Measurements from ENCODE around the gene PITPNC1.
A peak's percentile ranks its signal among the peaks of the same experiment; 100 is the strongest.

The PITPNC1 gene

DNA sequence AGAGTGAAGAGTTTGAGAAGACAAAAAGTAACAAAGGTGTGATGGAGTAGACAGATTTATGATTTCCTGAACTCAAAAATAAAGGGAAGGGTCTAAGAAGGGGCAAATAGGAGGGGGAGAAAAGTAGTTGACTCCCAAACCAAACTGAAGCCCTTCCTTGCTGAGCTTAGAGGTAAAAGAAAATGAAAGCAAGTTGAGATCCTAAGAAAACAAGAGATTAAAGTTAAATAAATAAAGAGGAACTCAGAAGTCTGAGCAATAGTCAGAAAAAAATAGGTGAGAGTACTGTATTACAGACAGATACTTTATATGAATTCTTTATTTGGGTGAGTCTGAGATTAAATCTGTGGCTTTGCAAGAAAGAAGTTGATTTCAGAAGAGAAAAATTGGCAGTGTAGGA lies 7.4 kb upstream of the PITPNC1 start:
- peaks cover 19% of the 10 kb centered on the region for H3K79me2 ChIP-seq (ENCODE audit: control insufficient read depth, insufficient read depth, low read length, unreplicated experiment)
- no peak overlapping the region for H3K27ac ChIP-seq (ENCODE audit: low read depth, low read length)
- peak overlapping the region; percentile 55 for H2AFZ ChIP-seq (ENCODE audit: low read length, unreplicated experiment)

GRCh38 chr17:67372751-67373150 lies 4.3 kb upstream of the PITPNC1 start:
- Histone ChIP-seq H3K79me2 (ENCODE audit: control insufficient read depth, insufficient read depth, low read length, unreplicated experiment) (no peaks in the 10 kb centered on the region), H3K36me3 (ENCODE audit: insufficient read depth, low read length) (no peaks in the 10 kb centered on the region), H3K4me3 (ENCODE audit: low read depth, low read length) (no peak overlapping the region), H3K4me1 (ENCODE audit: control insufficient read depth, insufficient read depth, low read length, unreplicated experiment) (peaks cover 8% of the 10 kb centered on the region), H3K27ac (ENCODE audit: low read depth, low read length) (peak overlapping the region; percentile 9; the same call in 1 of the 2 replicates), H3K27me3 (ENCODE audit: insufficient read depth, low read length) (no peaks in the 10 kb centered on the region), H2AFZ (ENCODE audit: low read length, unreplicated experiment) (no peak overlapping the region)

More for the DNA sequence above, 7.4 kb upstream of the PITPNC1 start:
- H3K4me3 ChIP-seq (ENCODE audit: low read depth, low read length): no peak overlapping the region
- H3K36me3 ChIP-seq (ENCODE audit: insufficient read depth, low read length): 0 out of 2 replicates have a peak, but pooled peaks cover under 1% of the 10 kb centered on the region
- H3K27me3 ChIP-seq (ENCODE audit: insufficient read depth, low read length): no peaks in the 10 kb centered on the region
- H3K4me1 ChIP-seq (ENCODE audit: control insufficient read depth, insufficient read depth, low read length, unreplicated experiment): peaks cover 6% of the 10 kb centered on the region

DNA sequence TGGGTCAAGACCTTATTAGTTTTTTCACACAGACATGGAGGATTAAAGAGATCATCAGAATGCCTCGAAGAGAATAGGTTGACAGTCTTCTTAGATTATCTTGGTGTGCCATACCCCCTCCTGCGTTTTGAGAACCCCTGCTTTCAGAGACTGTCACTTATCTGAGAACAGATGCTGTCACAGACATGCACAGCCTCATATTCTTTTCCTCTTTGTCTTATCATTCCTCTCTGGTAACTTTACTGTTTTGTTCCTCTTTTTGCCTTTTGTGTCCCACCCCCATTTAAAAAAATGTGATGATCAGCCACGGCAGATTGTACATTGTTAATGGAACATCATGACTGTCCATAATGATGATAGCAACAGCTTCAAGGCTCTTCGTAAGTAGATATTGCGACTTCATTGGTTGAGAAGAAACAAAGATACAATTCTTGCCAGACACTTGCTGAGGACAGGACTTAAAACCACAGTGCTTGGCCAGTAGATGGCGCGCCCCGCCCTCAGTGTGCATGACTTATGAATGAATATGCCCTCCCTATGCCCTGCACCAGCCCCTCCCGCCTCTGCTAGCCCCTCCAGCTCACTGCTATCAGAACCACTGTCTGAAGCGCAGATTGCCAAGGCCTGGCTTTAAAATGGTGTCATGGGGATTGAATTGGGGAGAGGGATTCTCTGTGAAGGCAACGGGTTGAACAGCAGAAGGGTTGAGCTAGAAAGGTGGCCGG lies 2.6 kb upstream of the PITPNC1 start:
- Histone ChIP-seq H3K79me2 (ENCODE audit: control insufficient read depth, insufficient read depth, low read length, unreplicated experiment) (no peaks in the 10 kb centered on the region), H3K4me3 (ENCODE audit: low read depth, low read length) (no peak overlapping the region), H3K4me1 (ENCODE audit: control insufficient read depth, insufficient read depth, low read length, unreplicated experiment) (peaks cover 8% of the 10 kb centered on the region), H3K27ac (ENCODE audit: low read depth, low read length) (no peak overlapping the region), H3K36me3 (ENCODE audit: insufficient read depth, low read length) (no peaks in the 10 kb centered on the region), H2AFZ (ENCODE audit: low read length, unreplicated experiment) (peak overlapping the region; percentile 8), H3K27me3 (ENCODE audit: insufficient read depth, low read length) (no peaks in the 10 kb centered on the region)

DNA sequence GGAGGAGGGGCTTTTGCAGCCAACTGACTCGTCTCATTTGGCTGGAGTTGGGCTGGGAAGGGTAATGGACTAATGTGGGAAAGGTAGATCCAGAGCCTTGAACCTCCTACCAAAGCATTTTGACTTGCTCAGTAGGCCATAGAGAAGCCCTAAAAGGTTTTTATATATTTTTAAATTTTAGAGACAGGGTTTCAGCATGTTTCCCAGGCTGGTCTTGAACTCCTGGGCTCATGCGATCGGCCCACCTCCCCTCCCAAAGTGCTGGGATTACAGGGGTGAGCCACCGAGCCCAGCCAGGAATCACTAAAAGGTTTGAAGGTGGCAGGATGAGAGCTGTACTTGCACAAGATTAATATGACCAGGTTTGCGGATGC lies 2.0 kb upstream of the PITPNC1 start:
- H2AFZ ChIP-seq (ENCODE audit: low read length, unreplicated experiment): no peak overlapping the region
- H3K4me1 ChIP-seq (ENCODE audit: control insufficient read depth, insufficient read depth, low read length, unreplicated experiment): peaks cover 8% of the 10 kb centered on the region
- no peaks in the 10 kb centered on the region for H3K36me3 ChIP-seq (ENCODE audit: insufficient read depth, low read length)
- H3K27me3 ChIP-seq (ENCODE audit: insufficient read depth, low read length): no peaks in the 10 kb centered on the region
- H3K79me2 ChIP-seq (ENCODE audit: control insufficient read depth, insufficient read depth, low read length, unreplicated experiment): no peaks in the 10 kb centered on the region
- H3K4me3 ChIP-seq (ENCODE audit: low read depth, low read length): no peak overlapping the region
- no peak overlapping the region for H3K27ac ChIP-seq (ENCODE audit: low read depth, low read length)

DNA sequence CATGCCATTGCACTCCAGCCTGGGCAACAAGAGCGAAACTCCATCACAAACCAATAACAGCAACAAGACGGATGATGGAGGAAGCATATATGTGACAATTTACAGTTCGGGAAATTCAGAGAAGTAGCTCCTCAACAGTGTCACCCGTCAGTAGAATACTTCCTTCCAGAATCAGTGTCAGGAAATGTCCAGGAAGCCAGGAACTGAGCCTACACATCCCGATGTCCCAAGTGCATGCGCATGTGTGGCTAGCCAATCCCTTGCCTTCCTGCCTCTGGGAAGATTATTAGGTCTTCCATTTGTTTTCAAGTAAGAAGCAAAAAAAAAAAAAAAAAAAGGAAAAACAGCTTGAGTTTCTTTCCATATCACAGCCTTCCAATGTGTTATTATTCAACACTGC lies 1.4 kb upstream of the PITPNC1 start:
- no peaks in the 10 kb centered on the region for H3K79me2 ChIP-seq (ENCODE audit: control insufficient read depth, insufficient read depth, low read length, unreplicated experiment)
- H2AFZ ChIP-seq (ENCODE audit: low read length, unreplicated experiment): no peak overlapping the region
- H3K4me1 ChIP-seq (ENCODE audit: control insufficient read depth, insufficient read depth, low read length, unreplicated experiment): peaks cover 8% of the 10 kb centered on the region
- no peaks in the 10 kb centered on the region for H3K36me3 ChIP-seq (ENCODE audit: insufficient read depth, low read length)
- H3K27me3 ChIP-seq (ENCODE audit: insufficient read depth, low read length): no peaks in the 10 kb centered on the region
- H3K4me3 ChIP-seq (ENCODE audit: low read depth, low read length): no peak overlapping the region; the same call in 1 of the 2 replicates
- no peak overlapping the region for H3K27ac ChIP-seq (ENCODE audit: low read depth, low read length)

DNA sequence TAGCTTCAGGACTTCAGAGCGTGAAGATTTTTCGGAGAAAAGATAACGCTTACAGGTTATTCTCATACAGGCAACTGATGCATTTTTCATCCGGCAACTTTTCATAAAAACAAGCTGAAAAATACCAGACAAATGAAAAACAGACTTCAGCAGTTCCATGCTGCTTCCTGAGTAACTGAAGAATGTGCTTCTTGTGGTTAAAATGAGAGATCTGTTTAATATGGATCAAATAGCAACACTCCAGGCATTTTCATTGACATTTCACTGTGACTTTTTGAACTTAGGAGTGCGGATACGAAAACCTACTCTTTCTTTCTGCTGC lies 705 bp upstream of the PITPNC1 start:
- H3K79me2 ChIP-seq (ENCODE audit: control insufficient read depth, insufficient read depth, low read length, unreplicated experiment): no peaks in the 10 kb centered on the region
- H2AFZ ChIP-seq (ENCODE audit: low read length, unreplicated experiment): peak overlapping the region; percentile 97
- no peaks in the 10 kb centered on the region for H3K36me3 ChIP-seq (ENCODE audit: insufficient read depth, low read length)
- H3K4me3 ChIP-seq (ENCODE audit: low read depth, low read length): peak overlapping the region; percentile 84
- peak overlapping the region; percentile 78; the same call in 1 of the 2 replicates for H3K27ac ChIP-seq (ENCODE audit: low read depth, low read length)
- H3K4me1 ChIP-seq (ENCODE audit: control insufficient read depth, insufficient read depth, low read length, unreplicated experiment): peaks cover 8% of the 10 kb centered on the region
- no peaks in the 10 kb centered on the region for H3K27me3 ChIP-seq (ENCODE audit: insufficient read depth, low read length)

GRCh38 chr17:67377488-67378453 lies 690 bp downstream of the PITPNC1 start:
- peaks cover 8% of the 10 kb centered on the region for H3K4me1 ChIP-seq (ENCODE audit: control insufficient read depth, insufficient read depth, low read length, unreplicated experiment)
- H3K27me3 ChIP-seq (ENCODE audit: insufficient read depth, low read length): no peaks in the 10 kb centered on the region
- H3K79me2 ChIP-seq (ENCODE audit: control insufficient read depth, insufficient read depth, low read length, unreplicated experiment): no peaks in the 10 kb centered on the region
- H3K27ac ChIP-seq (ENCODE audit: low read depth, low read length): peak overlapping the region; percentile 78
- H3K36me3 ChIP-seq (ENCODE audit: insufficient read depth, low read length): no peaks in the 10 kb centered on the region
- H3K4me3 ChIP-seq (ENCODE audit: low read depth, low read length): peak overlapping the region; percentile 84
- peak overlapping the region; percentile 81 for H2AFZ ChIP-seq (ENCODE audit: low read length, unreplicated experiment)

DNA sequence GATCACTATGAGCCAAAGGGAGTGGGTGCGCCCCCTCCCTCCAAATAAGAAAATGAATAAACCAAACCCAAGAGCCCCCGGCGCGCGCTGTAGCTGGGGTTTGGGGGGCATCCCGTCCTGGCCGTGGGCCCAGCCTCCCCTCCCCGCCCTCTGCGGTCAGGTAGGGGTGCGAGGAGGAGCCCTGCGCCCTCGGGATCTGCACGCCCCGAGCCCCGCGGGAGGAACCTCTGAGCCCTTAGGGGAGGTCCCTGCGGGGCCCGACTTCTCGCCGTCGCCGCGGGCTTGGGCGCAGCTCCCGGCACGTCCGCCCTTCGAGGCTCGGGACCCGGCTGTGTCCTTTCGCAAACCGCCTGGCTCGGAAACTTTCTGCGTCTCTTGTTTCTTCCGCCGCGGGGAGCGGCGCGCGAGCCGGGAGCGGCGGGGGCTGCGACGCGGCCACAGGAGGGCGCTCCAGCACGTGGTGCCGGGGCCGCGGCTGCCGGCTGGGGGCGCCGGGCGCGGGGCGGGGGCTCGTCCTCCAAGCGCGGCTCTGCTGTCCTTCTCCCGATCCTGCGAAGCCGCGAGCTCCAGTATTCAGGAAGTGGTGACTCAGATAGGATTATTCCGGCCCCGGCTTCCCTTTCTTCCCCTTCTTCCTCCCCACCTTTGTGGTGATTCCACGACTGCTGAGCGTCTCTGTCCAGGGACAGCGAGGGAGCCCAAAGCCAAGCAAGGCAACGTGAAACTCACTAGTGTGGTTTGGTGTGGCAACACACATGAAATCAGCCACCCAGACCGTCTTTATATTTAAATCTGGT lies 1.6 kb downstream of the PITPNC1 start:
- Histone ChIP-seq H3K27me3 (ENCODE audit: insufficient read depth, low read length) (no peaks in the 10 kb centered on the region), H3K27ac (ENCODE audit: low read depth, low read length) (peak overlapping the region; percentile 78), H3K79me2 (ENCODE audit: control insufficient read depth, insufficient read depth, low read length, unreplicated experiment) (no peaks in the 10 kb centered on the region), H2AFZ (ENCODE audit: low read length, unreplicated experiment) (peak overlapping the region; percentile 30), H3K4me1 (ENCODE audit: control insufficient read depth, insufficient read depth, low read length, unreplicated experiment) (peaks cover 8% of the 10 kb centered on the region), H3K4me3 (ENCODE audit: low read depth, low read length) (peak overlapping the region; percentile 84), H3K36me3 (ENCODE audit: insufficient read depth, low read length) (no peaks in the 10 kb centered on the region)

- H3K4me3 ChIP-seq (ENCODE audit: low read depth, low read length): peak overlapping the region; percentile 84
- H3K4me1 ChIP-seq (ENCODE audit: control insufficient read depth, insufficient read depth, low read length, unreplicated experiment): peaks cover 8% of the 10 kb centered on the region
- H2AFZ ChIP-seq (ENCODE audit: low read length, unreplicated experiment): peak overlapping the region; percentile 15
- H3K79me2 ChIP-seq (ENCODE audit: control insufficient read depth, insufficient read depth, low read length, unreplicated experiment): no peaks in the 10 kb centered on the region
- H3K27me3 ChIP-seq (ENCODE audit: insufficient read depth, low read length): no peaks in the 10 kb centered on the region
- H3K36me3 ChIP-seq (ENCODE audit: insufficient read depth, low read length): no peaks in the 10 kb centered on the region
- H3K27ac ChIP-seq (ENCODE audit: low read depth, low read length): peak overlapping the region; percentile 50
Measured at GRCh38 chr17:67379251-67379630, 2.2 kb downstream of the PITPNC1 start.

- Histone ChIP-seq H2AFZ (ENCODE audit: low read length, unreplicated experiment) (no peak overlapping the region), H3K27ac (ENCODE audit: low read depth, low read length) (no peak overlapping the region), H3K79me2 (ENCODE audit: control insufficient read depth, insufficient read depth, low read length, unreplicated experiment) (peaks cover 3% of the 10 kb centered on the region), H3K27me3 (ENCODE audit: insufficient read depth, low read length) (no peaks in the 10 kb centered on the region), H3K4me3 (ENCODE audit: low read depth, low read length) (no peak overlapping the region), H3K4me1 (ENCODE audit: control insufficient read depth, insufficient read depth, low read length, unreplicated experiment) (no peaks in the 10 kb centered on the region), H3K36me3 (ENCODE audit: insufficient read depth, low read length) (no peaks in the 10 kb centered on the region)
Measured at GRCh38 chr17:67381929-67382257, 4.8 kb downstream of the PITPNC1 start.

All from ACC112 (cell line).